GM12892 (cell line): Measurements from ENCODE around the gene FAM114A1.

Experiments
- DNase-seq: peaks from one replicate; pipeline ENCODE4 v3.0.0; 2011; ENCODE audit not compliant: insufficient read length
- FAIRE-seq: peaks from 2 replicates; lab custom pipeline; 2011; peaks lifted over from hg19 to GRCh38; lab: Jason Lieb, UNC
- POLR2A ChIP-seq: IDR thresholded peaks from 2 replicates; pipeline ENCODE4 v1.6.1; 2011; ENCODE audit warnings: low read depth, low read length, control low read depth
- POLR2AphosphoS5 ChIP-seq: IDR thresholded peaks from 2 replicates; pipeline ENCODE4 v1.6.1; 2011; ENCODE audit warnings: low read depth, low read length, control low read depth
- TAF1 ChIP-seq: IDR thresholded peaks from 2 replicates; pipeline ENCODE4 v1.6.1; 2011; ENCODE audit warnings: low read depth, mild to moderate bottlenecking, control low read depth, low read length, borderline replicate concordance

FAM114A1 gene

DNA sequence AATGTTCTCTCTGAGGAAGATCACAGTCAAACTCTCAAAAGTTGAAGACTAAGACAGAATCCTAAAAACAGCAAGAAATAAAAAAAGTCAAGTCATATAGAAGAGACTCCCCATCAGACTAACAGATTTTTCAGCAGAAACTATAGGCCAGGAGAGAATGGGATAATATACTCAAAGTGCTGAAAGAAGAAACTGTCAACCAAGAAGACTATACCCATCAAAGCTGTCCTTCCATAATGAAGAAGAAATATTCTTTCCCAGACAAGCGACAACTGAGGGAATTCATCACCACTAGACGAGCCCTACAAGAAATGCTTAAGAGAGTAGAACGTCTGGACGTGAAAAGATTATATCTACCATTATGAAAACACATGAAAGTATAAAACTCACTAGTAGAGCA, 33.0 kb upstream of the FAM114A1 start:
- DNase-seq = no peak
- TF ChIP-seq POLR2A = no peak
- TF ChIP-seq POLR2AphosphoS5 = no peak
- TF ChIP-seq TAF1 = no peak
- no peak for FAIRE-seq

DNA sequence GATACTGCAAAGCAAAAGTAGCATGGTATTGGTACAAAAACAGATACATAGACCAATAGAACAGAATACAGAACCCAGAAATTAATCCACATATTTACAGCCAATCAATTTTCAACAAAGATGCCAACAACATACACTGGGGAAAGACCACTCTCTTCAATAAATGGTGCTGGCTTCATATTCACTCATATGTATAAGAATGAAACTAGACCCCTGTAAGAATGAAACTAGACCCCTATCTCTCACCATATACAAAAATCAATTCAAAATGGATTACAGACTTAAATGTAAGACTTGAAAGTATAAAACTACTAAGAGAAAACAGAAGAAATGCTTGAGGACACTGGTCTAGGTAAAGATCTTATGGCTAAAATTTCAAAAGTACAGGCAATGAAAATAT, 30.3 kb upstream of the FAM114A1 start:
- TF ChIP-seq POLR2AphosphoS5 (no peak), POLR2A (no peak), TAF1 (no peak)
- DNase-seq (no peak), FAIRE-seq (no peak)

GRCh38 chr4:38837849-38838248, 29.8 kb upstream of the FAM114A1 start:
- TF ChIP-seq POLR2AphosphoS5 (no peak), POLR2A (no peak), TAF1 (no peak)
- DNase-seq = no peak
- FAIRE-seq = peak; percentile 9

DNA sequence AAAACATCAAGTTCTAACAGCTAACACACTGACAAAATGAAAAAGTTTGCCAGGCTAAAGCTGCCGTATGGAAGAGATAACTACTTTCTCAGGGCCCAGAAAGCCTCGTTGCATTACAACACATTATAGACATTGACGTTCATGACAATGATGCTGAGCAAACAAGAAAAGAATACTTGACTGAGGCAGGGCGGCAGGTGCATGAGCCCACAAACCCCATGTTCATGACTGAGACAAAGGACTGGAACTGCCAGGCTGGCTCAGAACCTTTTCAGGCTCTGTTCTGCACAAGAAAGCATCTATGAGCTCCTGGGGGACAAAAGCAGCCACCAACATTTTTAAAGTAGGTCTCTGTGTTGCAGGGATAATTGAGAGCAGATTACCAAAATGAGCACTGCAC, 24.6 kb upstream of the FAM114A1 start:
- DNase-seq (no peak), FAIRE-seq (no peak)
- TF ChIP-seq POLR2AphosphoS5 (no peak), TAF1 (no peak), POLR2A (no peak)

DNA sequence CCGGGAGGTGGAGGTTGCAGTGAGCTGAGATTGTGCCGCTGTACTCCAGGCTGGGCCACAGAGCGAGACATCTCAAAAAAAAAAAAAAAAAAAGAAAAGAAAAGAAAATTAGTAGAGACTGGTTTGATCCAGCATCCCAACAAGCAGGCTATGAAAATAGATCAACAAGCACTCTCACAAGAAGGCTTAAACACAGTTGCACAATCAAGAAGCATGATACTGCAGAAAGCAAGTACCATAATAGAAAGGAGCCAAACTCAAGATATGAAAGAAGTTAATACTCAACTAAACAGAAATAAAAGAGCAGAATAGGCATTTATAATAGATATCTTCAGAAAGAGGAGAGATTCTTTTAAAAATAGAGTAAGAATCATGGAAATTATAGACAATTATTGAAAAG, 21.6 kb upstream of the FAM114A1 start:
- no peak for TF ChIP-seq POLR2AphosphoS5
- no peak for TF ChIP-seq TAF1
- no peak for TF ChIP-seq POLR2A
- DNase-seq (no peak), FAIRE-seq (no peak)

DNA sequence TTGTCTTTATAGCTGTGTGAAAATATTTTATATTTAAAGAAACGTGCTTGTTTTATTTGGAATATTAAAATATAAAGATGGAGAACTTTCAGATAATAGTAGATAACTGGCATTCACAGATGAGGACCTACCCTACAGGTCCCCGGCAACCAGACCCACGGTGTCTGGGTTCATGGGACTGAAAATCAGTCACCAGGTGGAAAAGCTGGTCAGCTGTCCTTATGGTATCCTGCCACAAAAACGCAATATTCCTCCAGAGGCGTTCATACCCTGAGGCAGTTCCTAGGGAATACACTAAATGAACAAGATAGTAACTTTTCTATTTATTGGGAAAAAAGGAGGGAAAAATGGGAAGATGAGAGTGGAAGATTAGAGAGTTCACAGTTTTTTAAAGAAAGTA, 12.1 kb upstream of the FAM114A1 start:
- peak; percentile 27 for FAIRE-seq
- DNase-seq = no peak
- TF ChIP-seq POLR2A = no peak
- no peak for TF ChIP-seq TAF1
- TF ChIP-seq POLR2AphosphoS5 = no peak

GRCh38 chr4:38856046-38856445, 11.6 kb upstream of the FAM114A1 start:
- DNase-seq = no peak
- peak; percentile 81 for FAIRE-seq
- TF ChIP-seq POLR2AphosphoS5 (no peak; the same call in 1 of the 2 replicates), TAF1 (no peak), POLR2A (no peak)

DNA sequence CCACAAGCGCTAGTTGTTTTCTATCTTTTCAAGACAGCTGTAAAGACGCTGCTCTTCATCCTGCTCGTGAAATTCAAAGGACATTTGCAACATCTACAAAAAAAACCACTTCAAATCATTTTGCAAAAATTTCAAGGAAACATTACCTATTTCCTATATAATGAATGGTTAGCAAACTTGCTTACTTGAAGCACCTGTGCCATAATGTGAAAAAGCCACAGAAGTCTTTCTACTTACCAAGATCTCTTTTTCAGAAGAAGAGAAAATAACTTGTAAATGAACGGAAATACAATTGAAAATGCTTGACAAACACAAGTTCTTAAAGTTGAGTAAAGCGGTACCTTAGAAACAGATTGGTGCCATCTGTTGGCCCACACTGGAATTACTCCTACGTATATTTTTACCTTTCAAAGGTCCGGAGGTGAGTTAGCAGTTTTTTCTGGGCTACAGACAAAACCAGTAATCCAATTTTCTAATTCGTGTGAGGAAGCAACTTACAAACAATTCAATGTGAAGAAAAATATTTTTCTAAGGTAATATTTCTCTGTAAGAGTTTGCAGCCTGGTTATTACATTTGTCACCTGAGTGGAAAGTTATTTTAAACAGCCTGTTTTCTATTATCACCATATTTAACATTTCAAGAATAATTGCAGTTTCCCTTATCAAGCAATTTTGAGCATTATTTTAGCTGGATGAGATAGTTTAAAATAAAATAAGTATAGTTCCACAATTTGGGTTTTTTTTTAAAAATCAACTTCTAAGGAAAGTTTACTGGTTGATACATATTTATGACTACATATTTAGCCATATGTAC, 10.9 kb upstream of the FAM114A1 start, which contains the start of gene TLR6:
Gene TLR6, minus strand, starts transcription at position 294 of the 814 bp plus-strand sequence. CDS start 27,344 bp downstream, outside the sequence.
- TF ChIP-seq POLR2AphosphoS5 (no peak), POLR2A (no peak), TAF1 (no peak)
- DNase-seq (peak; percentile 19), FAIRE-seq (peak; percentile 93)

GRCh38 chr4:38857354-38858096, 10.1 kb upstream of the FAM114A1 start:
- DNase-seq = no peak
- FAIRE-seq = peak; percentile 95
- no peak for TF ChIP-seq POLR2AphosphoS5
- TF ChIP-seq TAF1 = no peak
- peak; percentile 48; the same call in 1 of the 2 replicates for TF ChIP-seq POLR2A

GRCh38 chr4:38858097-38858420, 9.5 kb upstream of the FAM114A1 start:
- FAIRE-seq (peak; percentile 80), DNase-seq (no peak)
- TF ChIP-seq POLR2A (no peak), TAF1 (no peak), POLR2AphosphoS5 (no peak)

DNA sequence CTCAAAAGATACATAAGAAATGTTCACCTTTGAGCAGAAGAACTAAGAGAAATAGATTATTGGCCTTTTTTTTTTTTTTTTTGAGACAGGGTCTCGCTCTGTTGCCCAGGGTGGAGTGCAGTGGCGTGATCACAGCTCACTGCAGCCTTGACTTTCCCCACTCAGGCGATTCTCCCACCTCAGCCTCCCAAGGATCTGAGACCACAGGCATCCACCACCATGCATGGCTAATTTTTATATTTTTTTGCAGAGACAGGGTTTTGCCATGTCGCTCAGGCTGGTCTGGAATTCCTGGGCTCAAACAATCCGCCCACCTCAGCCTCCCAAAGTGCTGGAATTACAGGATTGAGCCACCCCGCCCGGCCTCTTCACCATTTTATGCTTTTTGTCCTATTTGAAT, 8.1 kb upstream of the FAM114A1 start:
- TF ChIP-seq TAF1 (no peak), POLR2A (no peak), POLR2AphosphoS5 (no peak)
- DNase-seq (no peak), FAIRE-seq (no peak)
